Liver (tissue), 3 donors: ENCODE measurements around the gene RBPJ.

Experiments
- FOXA1 ChIP-seq: IDR thresholded peaks from 2 replicates; pipeline ENCODE4 v1.6.1; 2016; ENCODE audit warnings: antibody characterized with exemption
- GABPA ChIP-seq, 2 donors: IDR thresholded peaks in 1 of 2; conservative IDR thresholded peaks in 1 of 2; 2 replicates each; pipeline ENCODE4 v1.6.1; 2016; ENCODE audit warnings: antibody characterized with exemption in 2 of 2, mild to moderate bottlenecking in 1 of 2, moderate library complexity in 1 of 2
- HNF4G ChIP-seq: IDR thresholded peaks from 2 replicates; pipeline ENCODE4 v1.6.1; 2016; ENCODE audit warnings: antibody characterized with exemption
- JUND ChIP-seq, 2 donors: IDR thresholded peaks; 2 replicates each; pipeline ENCODE4 v1.6.1; 2016; ENCODE audit warnings: antibody characterized with exemption in 2 of 2
- RAD21 ChIP-seq, 2 donors: IDR thresholded peaks; 2 replicates each; pipeline ENCODE4 v1.6.1; 2016; ENCODE audit warnings: antibody characterized with exemption in 2 of 2, mild to moderate bottlenecking in 2 of 2
- RXRA ChIP-seq, 2 donors: IDR thresholded peaks; 2 replicates each; pipeline ENCODE4 v1.6.1; 2017 to 2018; ENCODE audit warnings: antibody characterized with exemption in 2 of 2, mild to moderate bottlenecking in 1 of 2
- SP1 ChIP-seq: IDR thresholded peaks from 2 replicates; pipeline ENCODE4 v1.6.1; 2018; ENCODE audit warnings: antibody characterized with exemption, mild to moderate bottlenecking
- TAF1 ChIP-seq: conservative IDR thresholded peaks from 2 replicates; pipeline ENCODE4 v1.6.1; 2016; ENCODE audit warnings: antibody characterized with exemption, mild to moderate bottlenecking
- YY1 ChIP-seq: IDR thresholded peaks from 2 replicates; pipeline ENCODE4 v1.6.1; 2016; ENCODE audit warnings: antibody characterized with exemption, mild to moderate bottlenecking
- TF ChIP-seq, protein P1 (sequence below): fragments of 150-350 bp; IDR thresholded peaks from 2 replicates; pipeline ENCODE4 v1.5.1; 2017; ENCODE audit warnings: improper control_type of control experiment, low read depth, low read length; ENCODE audit not compliant: missing input control
- donor health status: healthy.
- donor health status: healthy.

DNA sequence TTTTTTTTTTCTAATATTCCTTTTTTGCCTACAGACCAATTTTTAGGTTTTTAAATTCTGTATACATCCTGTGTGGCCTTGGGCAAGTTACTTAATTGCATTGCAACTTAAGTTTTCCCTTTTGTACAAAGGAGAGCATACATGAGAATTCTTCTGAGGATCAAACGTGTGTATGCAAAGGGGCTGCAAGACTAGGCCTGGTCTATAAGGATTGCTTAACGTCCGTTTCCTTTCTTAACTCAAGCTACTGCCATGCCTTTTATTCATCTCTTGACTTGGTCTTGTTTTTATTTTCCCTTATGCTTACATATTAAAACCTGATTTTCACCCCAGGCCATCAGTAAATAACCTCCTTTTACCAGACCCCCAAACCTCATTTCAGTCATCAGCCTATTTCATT lies 13.6 kb downstream of the RBPJ start:
- TF ChIP-seq RXRA (IDR thresholded peaks at IDR 0.05) (no peak), GABPA (IDR thresholded peaks at IDR 0.05 in 1 of 2, conservative IDR thresholded peaks at IDR 0.05 in 1 of 2) (no peak), FOXA1 (no peak), RAD21 (IDR thresholded peaks at IDR 0.05) (no peak), TAF1 (no peak), SP1 (no peak), YY1 (no peak), HNF4G (no peak), JUND (IDR thresholded peaks at IDR 0.05) (no peak)
- TF ChIP-seq, protein P1, sequence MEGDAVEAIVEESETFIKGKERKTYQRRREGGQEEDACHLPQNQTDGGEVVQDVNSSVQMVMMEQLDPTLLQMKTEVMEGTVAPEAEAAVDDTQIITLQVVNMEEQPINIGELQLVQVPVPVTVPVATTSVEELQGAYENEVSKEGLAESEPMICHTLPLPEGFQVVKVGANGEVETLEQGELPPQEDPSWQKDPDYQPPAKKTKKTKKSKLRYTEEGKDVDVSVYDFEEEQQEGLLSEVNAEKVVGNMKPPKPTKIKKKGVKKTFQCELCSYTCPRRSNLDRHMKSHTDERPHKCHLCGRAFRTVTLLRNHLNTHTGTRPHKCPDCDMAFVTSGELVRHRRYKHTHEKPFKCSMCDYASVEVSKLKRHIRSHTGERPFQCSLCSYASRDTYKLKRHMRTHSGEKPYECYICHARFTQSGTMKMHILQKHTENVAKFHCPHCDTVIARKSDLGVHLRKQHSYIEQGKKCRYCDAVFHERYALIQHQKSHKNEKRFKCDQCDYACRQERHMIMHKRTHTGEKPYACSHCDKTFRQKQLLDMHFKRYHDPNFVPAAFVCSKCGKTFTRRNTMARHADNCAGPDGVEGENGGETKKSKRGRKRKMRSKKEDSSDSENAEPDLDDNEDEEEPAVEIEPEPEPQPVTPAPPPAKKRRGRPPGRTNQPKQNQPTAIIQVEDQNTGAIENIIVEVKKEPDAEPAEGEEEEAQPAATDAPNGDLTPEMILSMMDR = no peak
